Measurements from ENCODE around the gene COX19.
"Not testable (repeated sequence)": the region's sequence is repeated elsewhere in the genome, so short reads cannot be mapped to it uniquely, and the experiment has no call there.

The COX19 gene

GRCh38 chr7:959271-959670 is 16.1 kb downstream of the COX19 start:
- DNase-seq, result no peak

GRCh38 chr7:958221-959200 is 16.8 kb downstream of the COX19 start:
- DNase-seq, result no peak

- peak; percentile 52 for DNase-seq
Measured at GRCh38 chr7:957418-958220, 17.7 kb downstream of the COX19 start.

GRCh38 chr7:956031-956430 is 19.3 kb downstream of the COX19 start:
- DNase-seq, result no peak

- DNase-seq, result peak; percentile 70
Measured at GRCh38 chr7:954330-955238, 20.8 kb downstream of the COX19 start, which contains the start of gene ADAP1. Gene ADAP1 (minus strand): TSS chr7:954680. CDS start chr7:954477, 203 bp downstream.

GRCh38 chr7:953547-954327 is 21.6 kb downstream of the COX19 start:
- peak; percentile 55 for DNase-seq

GRCh38 chr7:952548-953441 is 22.6 kb downstream of the COX19 start:
- DNase-seq, result no peak

- DNase-seq, result no peak
Measured at GRCh38 chr7:951881-952547, 23.3 kb downstream of the COX19 start.

GRCh38 chr7:949021-949934 is 26.1 kb downstream of the COX19 start:
- DNase-seq, result no peak

GRCh38 chr7:947391-948210 is 27.7 kb downstream of the COX19 start:
- no peak for DNase-seq

GRCh38 chr7:946256-946996 is 28.9 kb downstream of the COX19 start:
- DNase-seq, result no peak

- no peak for DNase-seq
Measured at GRCh38 chr7:945556-946255, 29.6 kb downstream of the COX19 start.

GRCh38 chr7:945147-945555 is 30.2 kb downstream of the COX19 start:
- DNase-seq, result no peak

- DNase-seq, result no peak
Measured at GRCh38 chr7:944744-945143, 30.6 kb downstream of the COX19 start.

- DNase-seq, result not testable (repeated sequence)
Measured at GRCh38 chr7:943793-944192, 31.6 kb downstream of the COX19 start.

- DNase-seq, result no peak
Measured at GRCh38 chr7:940599-941408, 34.5 kb downstream of the COX19 start.

All from CD4-positive, alpha-beta T cell treated with Interferon gamma for 1 hour (primary cell).